ENCODE measurements around the gene SOX30. TPM values are rescaled to one million over a fixed set of nuclear protein-coding genes. Genes with fewer than 3 reads are reported as not detected.

SOX30 gene
- total and polyA plus RNA-seq, 4 donors = under 0.01 to 0.21 TPM; not detected in 2

- 79% methylated on average over 5 of the region's 5 CpGs for WGBS
Observed at GRCh38 chr5:157596487-157596886, 55.8 kb downstream of the SOX30 start.

More at GRCh38 chr5:157596487-157596886, 55.8 kb downstream of the SOX30 start:
- TF ChIP-seq REST (IDR thresholded peaks at IDR 0.05) (no peak), NR2F2 (IDR thresholded peaks at IDR 0.05) (no peak), RAD21 (IDR thresholded peaks at IDR 0.05) (no peak), HNF4G (IDR thresholded peaks at IDR 0.05) (no peak), JUND (IDR thresholded peaks at IDR 0.05) (no peak), FOXA1 (IDR thresholded peaks at IDR 0.05) (no peak), EGR1 (IDR thresholded peaks at IDR 0.05; ENCODE audit: low read depth in 2 of 2) (no peak), RXRA (IDR thresholded peaks at IDR 0.05) (no peak), HNF4A (conservative IDR thresholded peaks at IDR 0.05) (no peak), SP1 (IDR thresholded peaks at IDR 0.05) (no peak), FOXA2 (IDR thresholded peaks at IDR 0.05) (no peak), TAF1 (conservative IDR thresholded peaks at IDR 0.05) (no peak), GABPA (IDR thresholded peaks at IDR 0.05 in 1 of 2, conservative IDR thresholded peaks at IDR 0.05 in 1 of 2) (no peak), YY1 (IDR thresholded peaks at IDR 0.05) (no peak)
- TF ChIP-seq, protein P1, sequence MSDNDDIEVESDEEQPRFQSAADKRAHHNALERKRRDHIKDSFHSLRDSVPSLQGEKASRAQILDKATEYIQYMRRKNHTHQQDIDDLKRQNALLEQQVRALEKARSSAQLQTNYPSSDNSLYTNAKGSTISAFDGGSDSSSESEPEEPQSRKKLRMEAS (IDR thresholded peaks at IDR 0.05) = no peak
- TF ChIP-seq, protein P2, sequence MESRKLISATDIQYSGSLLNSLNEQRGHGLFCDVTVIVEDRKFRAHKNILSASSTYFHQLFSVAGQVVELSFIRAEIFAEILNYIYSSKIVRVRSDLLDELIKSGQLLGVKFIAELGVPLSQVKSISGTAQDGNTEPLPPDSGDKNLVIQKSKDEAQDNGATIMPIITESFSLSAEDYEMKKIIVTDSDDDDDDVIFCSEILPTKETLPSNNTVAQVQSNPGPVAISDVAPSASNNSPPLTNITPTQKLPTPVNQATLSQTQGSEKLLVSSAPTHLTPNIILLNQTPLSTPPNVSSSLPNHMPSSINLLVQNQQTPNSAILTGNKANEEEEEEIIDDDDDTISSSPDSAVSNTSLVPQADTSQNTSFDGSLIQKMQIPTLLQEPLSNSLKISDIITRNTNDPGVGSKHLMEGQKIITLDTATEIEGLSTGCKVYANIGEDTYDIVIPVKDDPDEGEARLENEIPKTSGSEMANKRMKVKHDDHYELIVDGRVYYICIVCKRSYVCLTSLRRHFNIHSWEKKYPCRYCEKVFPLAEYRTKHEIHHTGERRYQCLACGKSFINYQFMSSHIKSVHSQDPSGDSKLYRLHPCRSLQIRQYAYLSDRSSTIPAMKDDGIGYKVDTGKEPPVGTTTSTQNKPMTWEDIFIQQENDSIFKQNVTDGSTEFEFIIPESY (IDR thresholded peaks at IDR 0.05) = no peak
- TF ChIP-seq, protein P3, sequence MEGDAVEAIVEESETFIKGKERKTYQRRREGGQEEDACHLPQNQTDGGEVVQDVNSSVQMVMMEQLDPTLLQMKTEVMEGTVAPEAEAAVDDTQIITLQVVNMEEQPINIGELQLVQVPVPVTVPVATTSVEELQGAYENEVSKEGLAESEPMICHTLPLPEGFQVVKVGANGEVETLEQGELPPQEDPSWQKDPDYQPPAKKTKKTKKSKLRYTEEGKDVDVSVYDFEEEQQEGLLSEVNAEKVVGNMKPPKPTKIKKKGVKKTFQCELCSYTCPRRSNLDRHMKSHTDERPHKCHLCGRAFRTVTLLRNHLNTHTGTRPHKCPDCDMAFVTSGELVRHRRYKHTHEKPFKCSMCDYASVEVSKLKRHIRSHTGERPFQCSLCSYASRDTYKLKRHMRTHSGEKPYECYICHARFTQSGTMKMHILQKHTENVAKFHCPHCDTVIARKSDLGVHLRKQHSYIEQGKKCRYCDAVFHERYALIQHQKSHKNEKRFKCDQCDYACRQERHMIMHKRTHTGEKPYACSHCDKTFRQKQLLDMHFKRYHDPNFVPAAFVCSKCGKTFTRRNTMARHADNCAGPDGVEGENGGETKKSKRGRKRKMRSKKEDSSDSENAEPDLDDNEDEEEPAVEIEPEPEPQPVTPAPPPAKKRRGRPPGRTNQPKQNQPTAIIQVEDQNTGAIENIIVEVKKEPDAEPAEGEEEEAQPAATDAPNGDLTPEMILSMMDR (IDR thresholded peaks at IDR 0.05; ENCODE audit: low read depth, low read length, missing input control) = no peak
- TF ChIP-seq, protein P4, sequence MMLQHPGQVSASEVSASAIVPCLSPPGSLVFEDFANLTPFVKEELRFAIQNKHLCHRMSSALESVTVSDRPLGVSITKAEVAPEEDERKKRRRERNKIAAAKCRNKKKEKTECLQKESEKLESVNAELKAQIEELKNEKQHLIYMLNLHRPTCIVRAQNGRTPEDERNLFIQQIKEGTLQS (IDR thresholded peaks at IDR 0.05) = no peak
- H3K9me3 ChIP-seq (ENCODE audit: control insufficient read depth in 4 of 4, low read length in 3 of 4) = no peaks in the 10 kb centered on the region
- H3K9ac ChIP-seq (ENCODE audit: low read depth in 1 of 2, low read length in 2 of 2) = no peak overlapping the region
- no peaks in the 10 kb centered on the region for H3K27me3 ChIP-seq (ENCODE audit: control insufficient read depth in 4 of 4, insufficient read depth in 4 of 4, low read length in 3 of 4)
- no peak overlapping the region for H3K27ac ChIP-seq (ENCODE audit: low read depth in 1 of 2, low read length in 2 of 2)
- no peak for DNase-seq (ENCODE audit: low spot score)
- peaks cover 0 to 3% (median 0%) of the 10 kb centered on the region in 4 donors for H3K4me1 ChIP-seq (ENCODE audit: control insufficient read depth in 4 of 4, insufficient read depth in 4 of 4, low read length in 3 of 4)
- H3K4me3 ChIP-seq (ENCODE audit: low read depth in 1 of 3, low read length in 3 of 3) = no peak overlapping the region
- no peaks in the 10 kb centered on the region for H3K36me3 ChIP-seq (ENCODE audit: control insufficient read depth in 4 of 4, insufficient read depth in 3 of 4, low read depth in 1 of 4, low read length in 3 of 4)

Data from liver (tissue), 9 donors.